ENCODE results near the gene MORN1. TPM values are rescaled to one million over a fixed set of nuclear protein-coding genes. Genes with fewer than 3 reads are reported as not detected.
A peak's percentile ranks its signal among the peaks of the same experiment; 100 is the strongest.

MORN1 gene
- total RNA-seq, 1 donor from 2014 or later, result 12.1 TPM

- peaks cover 8% of the 10 kb centered on the region for H3K27me3 Mint-ChIP-seq (ENCODE audit: unreplicated experiment)
- TF ChIP-seq, protein P1, sequence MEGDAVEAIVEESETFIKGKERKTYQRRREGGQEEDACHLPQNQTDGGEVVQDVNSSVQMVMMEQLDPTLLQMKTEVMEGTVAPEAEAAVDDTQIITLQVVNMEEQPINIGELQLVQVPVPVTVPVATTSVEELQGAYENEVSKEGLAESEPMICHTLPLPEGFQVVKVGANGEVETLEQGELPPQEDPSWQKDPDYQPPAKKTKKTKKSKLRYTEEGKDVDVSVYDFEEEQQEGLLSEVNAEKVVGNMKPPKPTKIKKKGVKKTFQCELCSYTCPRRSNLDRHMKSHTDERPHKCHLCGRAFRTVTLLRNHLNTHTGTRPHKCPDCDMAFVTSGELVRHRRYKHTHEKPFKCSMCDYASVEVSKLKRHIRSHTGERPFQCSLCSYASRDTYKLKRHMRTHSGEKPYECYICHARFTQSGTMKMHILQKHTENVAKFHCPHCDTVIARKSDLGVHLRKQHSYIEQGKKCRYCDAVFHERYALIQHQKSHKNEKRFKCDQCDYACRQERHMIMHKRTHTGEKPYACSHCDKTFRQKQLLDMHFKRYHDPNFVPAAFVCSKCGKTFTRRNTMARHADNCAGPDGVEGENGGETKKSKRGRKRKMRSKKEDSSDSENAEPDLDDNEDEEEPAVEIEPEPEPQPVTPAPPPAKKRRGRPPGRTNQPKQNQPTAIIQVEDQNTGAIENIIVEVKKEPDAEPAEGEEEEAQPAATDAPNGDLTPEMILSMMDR (IDR thresholded peaks at IDR 0.05; ENCODE audit: unreplicated experiment), result no peak
- DNase-seq (ENCODE audit: low spot score), result no peak
- H3K27ac Mint-ChIP-seq (ENCODE audit: unreplicated experiment), result peak overlapping the region; percentile 96
- peaks cover 18% of the 10 kb centered on the region for H3K36me3 Mint-ChIP-seq (ENCODE audit: low read depth, unreplicated experiment)
- H3K9me3 Mint-ChIP-seq (ENCODE audit: unreplicated experiment), result no peaks in the 10 kb centered on the region
- peak overlapping the region; percentile 98 for H3K4me3 Mint-ChIP-seq (ENCODE audit: unreplicated experiment)
- H3K4me1 Mint-ChIP-seq (ENCODE audit: unreplicated experiment), result peaks cover 12% of the 10 kb centered on the region
These were observed 666 bp upstream of the MORN1 start for GRCh38 chr1:2391931-2392509.

- Mint-ChIP-seq H3K4me1 (ENCODE audit: unreplicated experiment) (peaks cover 12% of the 10 kb centered on the region), H3K9me3 (ENCODE audit: unreplicated experiment) (no peaks in the 10 kb centered on the region), H3K36me3 (ENCODE audit: low read depth, unreplicated experiment) (peaks cover 13% of the 10 kb centered on the region), H3K27me3 (ENCODE audit: unreplicated experiment) (peaks cover 8% of the 10 kb centered on the region), H3K27ac (ENCODE audit: unreplicated experiment) (no peak overlapping the region), H3K4me3 (ENCODE audit: unreplicated experiment) (peak overlapping the region; percentile 90)
- no peak for DNase-seq (ENCODE audit: low spot score)
- TF ChIP-seq, protein P1 (IDR thresholded peaks at IDR 0.05; ENCODE audit: unreplicated experiment), result no peak
These were observed 1.7 kb downstream of the MORN1 start for GRCh38 chr1:2389644-2390043.

- H3K4me1 Mint-ChIP-seq (ENCODE audit: unreplicated experiment), result peaks cover 11% of the 10 kb centered on the region
- H3K36me3 Mint-ChIP-seq (ENCODE audit: low read depth, unreplicated experiment), result peaks cover 12% of the 10 kb centered on the region
- TF ChIP-seq, protein P1 (IDR thresholded peaks at IDR 0.05; ENCODE audit: unreplicated experiment), result no peak
- no peak overlapping the region for H3K27ac Mint-ChIP-seq (ENCODE audit: unreplicated experiment)
- peaks cover 10% of the 10 kb centered on the region for H3K27me3 Mint-ChIP-seq (ENCODE audit: unreplicated experiment)
- H3K9me3 Mint-ChIP-seq (ENCODE audit: unreplicated experiment), result no peaks in the 10 kb centered on the region
- peak overlapping the region; percentile 56 for H3K4me3 Mint-ChIP-seq (ENCODE audit: unreplicated experiment)
- DNase-seq (ENCODE audit: low spot score), result no peak
These were observed 3.1 kb downstream of the MORN1 start for GRCh38 chr1:2388004-2388913.

GRCh38 chr1:2386636-2387611 lies 4.4 kb downstream of the MORN1 start:
- TF ChIP-seq, protein P1 (IDR thresholded peaks at IDR 0.05; ENCODE audit: unreplicated experiment), result no peak
- Mint-ChIP-seq H3K36me3 (ENCODE audit: low read depth, unreplicated experiment) (peaks cover 3% of the 10 kb centered on the region), H3K27ac (ENCODE audit: unreplicated experiment) (no peak overlapping the region), H3K27me3 (ENCODE audit: unreplicated experiment) (peaks cover 3% of the 10 kb centered on the region), H3K9me3 (ENCODE audit: unreplicated experiment) (no peaks in the 10 kb centered on the region), H3K4me3 (ENCODE audit: unreplicated experiment) (no peak overlapping the region), H3K4me1 (ENCODE audit: unreplicated experiment) (no peaks in the 10 kb centered on the region)
- DNase-seq (ENCODE audit: low spot score), result no peak

Measured in endothelial cell (in vitro differentiated cells).